Endothelial cell of umbilical vein (primary cell): ENCODE measurements around the gene BTG1. TPM values are rescaled to one million over a fixed set of nuclear protein-coding genes. Genes with fewer than 3 reads are reported as not detected.

Experiments used
- BruUV-seq: library from RNA; stranded (reverse); fragments of 400-500 nt; replicated peaks from 2 replicates; lab custom pipeline; 2021; lab: Mats Ljungman, UMichigan
- CTCF ChIA-PET: fragments of 300-600, 350-600 bp; sonication (Branson Sonifier 250); formaldehyde crosslinking; loops from one replicate; lab custom pipeline; 2021; ENCODE audit warnings: antibody characterized with exemption, inconsistent platforms; lab: Charles Lee
- POLR2A ChIA-PET: fragments of 300-600, 350-600 bp; sonication (Branson Sonifier 250); formaldehyde crosslinking; loops from one replicate; lab custom pipeline; 2021; ENCODE audit warnings: antibody characterized with exemption, inconsistent platforms; lab: Charles Lee
- DNase-seq: peaks from one replicate; pipeline ENCODE4 v3.0.0-alpha.2; 2011; ENCODE audit warnings: low read depth, low spot score
- FAIRE-seq: peaks from 2 replicates; lab custom pipeline; 2011; peaks lifted over from hg19 to GRCh38; lab: Jason Lieb, UNC
- H2AFZ ChIP-seq: 2 replicates; pipeline ENCODE4 v1.6.0; 2012; ENCODE audit warnings: low read depth, low read length, control low read depth, inconsistent platforms
- H3K27ac ChIP-seq: 2 replicates; pipeline ENCODE4 v1.5.1; 2011; ENCODE audit warnings: low read depth, mild to moderate bottlenecking, control low read depth, low read length, moderate library complexity; ENCODE audit not compliant: insufficient read depth
- H3K27me3 ChIP-seq, 2 experiments: 2 replicates each; pipeline versions ENCODE4 v1.6.0 to v1.6.1; 2011; ENCODE audit warnings: low read length in 2 of 2, mixed read lengths in 1 of 2; ENCODE audit not compliant: control insufficient read depth in 2 of 2, insufficient read depth in 2 of 2
- H3K36me3 ChIP-seq, 2 experiments: 2 replicates in 1 of 2; 3 replicates in 1 of 2; pipeline ENCODE4 v1.5.1; 2011; ENCODE audit warnings: low read length in 2 of 2, mild to moderate bottlenecking in 1 of 2, moderate library complexity in 1 of 2; ENCODE audit not compliant: control insufficient read depth in 2 of 2, insufficient read depth in 2 of 2; ENCODE audit errors: extremely low read depth in 1 of 2
- H3K4me1 ChIP-seq: 3 replicates; pipeline ENCODE4 v1.5.1; 2011; ENCODE audit warnings: mild to moderate bottlenecking, low read length; ENCODE audit not compliant: control insufficient read depth, insufficient read depth; ENCODE audit errors: extremely low read depth
- H3K4me2 ChIP-seq: 2 replicates; pipeline ENCODE4 v1.6.1; 2011; ENCODE audit warnings: low read length, control low read depth, mixed read lengths; ENCODE audit not compliant: insufficient read depth
- H3K4me3 ChIP-seq, 3 experiments: fragments of 200-600 bp in 1 of 3; sonication (generic), shearing (Covaris generic) in 1 of 3; replicated peaks in 1 of 3; 2 replicates each; pipeline ENCODE4 v1.5.1; 2011 to 2016; ENCODE audit warnings: control low read depth in 3 of 3, low read length in 3 of 3, mild to moderate bottlenecking in 2 of 3, inconsistent platforms in 1 of 3, low read depth in 1 of 3, moderate library complexity in 1 of 3; ENCODE audit not compliant: insufficient read depth in 1 of 3
- H3K79me2 ChIP-seq: 2 replicates; pipeline ENCODE4 v1.6.0; 2012; ENCODE audit warnings: low read length, inconsistent platforms; ENCODE audit not compliant: control insufficient read depth, insufficient read depth
- H3K9ac ChIP-seq: replicated peaks from 2 replicates; pipeline ENCODE3; 2011; ENCODE audit warnings: low read length, control low read depth; ENCODE audit not compliant: insufficient read depth; ENCODE audit errors: extremely low read depth
- H3K9me1 ChIP-seq: replicated peaks from 3 replicates; pipeline ENCODE4 v1.6.0; 2011; ENCODE audit warnings: mild to moderate bottlenecking, low read length; ENCODE audit not compliant: control insufficient read depth, insufficient read depth; ENCODE audit errors: extremely low read depth
- H3K9me3 ChIP-seq: replicated peaks from 2 replicates; pipeline ENCODE4 v1.5.1; 2012; ENCODE audit warnings: low read length, inconsistent platforms; ENCODE audit not compliant: control insufficient read depth, insufficient read depth
- H4K20me1 ChIP-seq: replicated peaks from 2 replicates; pipeline ENCODE3; 2011; ENCODE audit warnings: mild to moderate bottlenecking, low read length; ENCODE audit not compliant: control insufficient read depth, insufficient read depth; ENCODE audit errors: extremely low read depth
- CTCF ChIP-seq, 2 donors: IDR thresholded peaks; 1 replicate in 1 of 2; 2 replicates in 1 of 2; pipeline ENCODE4 v1.5.1; 2011; ENCODE audit warnings: low read length in 2 of 2, mild to moderate bottlenecking in 2 of 2, moderate library complexity in 2 of 2, control low read depth in 1 of 2, inconsistent platforms in 1 of 2, low read depth in 1 of 2; ENCODE audit not compliant: insufficient read depth in 1 of 2; ENCODE audit errors: extremely low read depth in 1 of 2
- EZH2 ChIP-seq: IDR thresholded peaks from 2 replicates; pipeline ENCODE4 v1.6.1; 2012; ENCODE audit warnings: borderline replicate concordance, low read depth, mild to moderate bottlenecking, moderate library complexity, low read length, inconsistent platforms; ENCODE audit not compliant: severe bottlenecking
- FOS ChIP-seq: IDR thresholded peaks from 2 replicates; pipeline ENCODE4 v1.6.1; 2011; ENCODE audit warnings: mild to moderate bottlenecking, low read length, moderate library complexity, borderline replicate concordance; ENCODE audit not compliant: insufficient read depth
- GATA2 ChIP-seq: IDR thresholded peaks from 2 replicates; pipeline ENCODE4 v1.7.0; 2011; ENCODE audit warnings: low read depth, mild to moderate bottlenecking, moderate library complexity, mixed read lengths, low read length; ENCODE audit not compliant: insufficient read length, insufficient read depth
- JUN ChIP-seq: IDR thresholded peaks from 2 replicates; pipeline ENCODE4 v1.6.1; 2011; ENCODE audit warnings: borderline replicate concordance, low read depth; ENCODE audit not compliant: insufficient read length, insufficient read depth
- MYC ChIP-seq: IDR thresholded peaks from one replicate; pipeline ENCODE4 v1.6.1; 2011; ENCODE audit warnings: mild to moderate bottlenecking, low read depth, low read length
- POLR2A ChIP-seq: IDR thresholded peaks from 2 replicates; pipeline ENCODE4 v1.6.1; 2012; ENCODE audit warnings: low read depth, mild to moderate bottlenecking, control low read depth, low read length
- POLR2AphosphoS5 ChIP-seq: IDR thresholded peaks from 2 replicates; pipeline ENCODE4 v1.6.1; 2012; ENCODE audit warnings: low read depth, mild to moderate bottlenecking, control low read depth, low read length, moderate library complexity; ENCODE audit not compliant: insufficient read depth
- dilution Hi-C: fragments of 300-500 bp; cut with MboI; formaldehyde crosslinking; loops from one replicate; pipeline ENCODE4 v1.15.0; 2019; ENCODE audit warnings: low sequenced_read_pairs; ENCODE audit not compliant: extremely low pct_ligation_motif_present
- intact Hi-C: fragments of 100-400 bp; cut with micrococcal nuclease; formaldehyde crosslinking; loops from one replicate; pipeline ENCODE4 v1.10.0; 2022
- polyA plus RNA-seq, 4 experiments: library from polyadenylated mRNA; depleted of rRNA in 3 of 4; stranded (reverse) in 3 of 4; unstranded in 1 of 4; fragments of >200 nt; gene quantifications; 2 replicates each; pipeline versions ENCODE4 v1.2.1 to v1.2.3, GENCODE V29; 2011 to 2012; ENCODE audit warnings: missing spikeins in 1 of 4
- total RNA-seq: library from RNA; stranded (reverse); gene quantifications from 2 replicates; pipeline ENCODE4 v1.2.3, GENCODE V29; 2021
- TF ChIP-seq, protein P1 (sequence below): IDR thresholded peaks from 2 replicates; pipeline ENCODE4 v1.6.1; 2011; ENCODE audit not compliant: insufficient read depth, insufficient read length

BTG1 gene
- total and polyA plus RNA-seq, 2 donors (not counting 3 experiments of a cell fraction or from before 2014, with no cell fraction given): 42.8 to 104 TPM

DNA sequence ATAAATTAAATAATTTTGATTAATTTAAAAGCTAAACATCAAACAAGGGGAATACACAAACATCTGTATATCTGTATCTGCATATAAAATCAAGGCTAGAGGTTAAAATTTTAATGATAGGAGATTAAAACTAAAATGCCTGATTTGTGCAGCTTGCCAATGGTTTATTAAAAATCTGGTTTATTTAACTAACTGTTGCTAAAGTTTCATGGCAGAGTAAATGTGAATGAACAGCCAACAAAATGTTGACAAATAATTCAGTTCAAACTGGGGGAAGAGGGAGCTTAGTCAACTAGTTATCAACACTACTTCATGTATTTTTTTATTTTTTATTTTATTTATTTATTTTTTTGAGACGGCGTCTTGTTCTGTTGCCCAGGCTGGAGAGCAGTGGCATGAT lies 43.0 kb downstream of the BTG1 start:
- H3K27ac ChIP-seq: no peak overlapping the region
- no peak overlapping the region for H3K4me3 ChIP-seq
- no TSS peak for BruUV-seq
- FAIRE-seq (no peak), DNase-seq (no peak)
- H3K4me2 ChIP-seq: no peak overlapping the region
- no peaks in the 10 kb centered on the region for H3K4me1 ChIP-seq
- H4K20me1 ChIP-seq: no peaks in the 10 kb centered on the region
- no peak overlapping the region for H2AFZ ChIP-seq
- H3K36me3 ChIP-seq: no peaks in the 10 kb centered on the region
- no peaks in the 10 kb centered on the region for H3K27me3 ChIP-seq
- no peak overlapping the region for H3K9ac ChIP-seq
- dilution Hi-C loops: no loop called here
- no peaks in the 10 kb centered on the region for H3K9me1 ChIP-seq
- H3K9me3 ChIP-seq: no peaks in the 10 kb centered on the region
- ChIA-PET POLR2A (no interaction called here), CTCF (interaction anchor here (1.4 to 1.6 kb wide), 3 partner anchors 12 to 291 kb away, joined by 4 to 7 read pairs (median 4); no protein-coding TSS in a partner anchor)
- no peaks in the 10 kb centered on the region for H3K79me2 ChIP-seq
- no peak for TF ChIP-seq FOS
- TF ChIP-seq, protein P1, sequence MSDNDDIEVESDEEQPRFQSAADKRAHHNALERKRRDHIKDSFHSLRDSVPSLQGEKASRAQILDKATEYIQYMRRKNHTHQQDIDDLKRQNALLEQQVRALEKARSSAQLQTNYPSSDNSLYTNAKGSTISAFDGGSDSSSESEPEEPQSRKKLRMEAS: no peak
- TF ChIP-seq JUN: no peak
- TF ChIP-seq MYC: no peak
- no peak for TF ChIP-seq POLR2AphosphoS5
- TF ChIP-seq POLR2A: no peak
- no peak for TF ChIP-seq EZH2
- TF ChIP-seq GATA2: no peak
- no peak for TF ChIP-seq CTCF (IDR thresholded peaks at IDR 0.05; ENCODE audit: extremely low read depth in 1 of 2, insufficient read depth in 1 of 2, low read depth in 1 of 2, low read length in 2 of 2)
- intact Hi-C loops: no loop called here
